Diencephalon (tissue), 1 donor: ENCODE results near the gene P4HTM. TPM values are rescaled to one million over a fixed set of nuclear protein-coding genes. Genes with fewer than 3 reads are reported as not detected.

ENCODE experiments used
- small RNA-seq: library from RNA; depleted of rRNA; stranded (forward); fragments of <200 nt; gene quantifications from one replicate; pipeline ENCODE3, GENCODE V24; 2014
- total RNA-seq: library from RNA; depleted of rRNA; stranded (reverse); fragments of >200 nt; gene quantifications from one replicate; pipeline ENCODE4 v1.2.3, GENCODE V29; 2014

The P4HTM gene
- 68.3 TPM for total RNA-seq

GRCh38 chr3:48989796-48990635 is at the start of gene P4HTM:
P4HTM (plus strand) TSS chr3:48990241; CDS start chr3:48990257, 16 bp downstream.

GRCh38 chr3:49007068-49007770 is 17.2 kb downstream of the P4HTM start, which contains the start of gene WDR6:
WDR6 (plus strand) TSS chr3:49007391; CDS start chr3:49007432, 41 bp downstream.

GRCh38 chr3:49017971-49018706 is 28.1 kb downstream of the P4HTM start, which contains the start of gene DALRD3:
DALRD3 (minus strand) TSS chr3:49018580; CDS start chr3:49018564, 16 bp downstream.

GRCh38 chr3:49021813-49022687 is 32.0 kb downstream of the P4HTM start, which contains the start of gene NDUFAF3:
NDUFAF3 (plus strand) TSS chr3:49022121; CDS start chr3:49022145, 24 bp downstream.

GRCh38 chr3:49028673-49029562 is 38.9 kb downstream of the P4HTM start, which contains the start of gene IMPDH2:
IMPDH2 (minus strand) TSS chr3:49029398; CDS start chr3:49029350, 48 bp downstream.

Small RNA genes lying within 50 kb of the gene (small RNA-seq; reads per million reads assigned to genes)
- gene MIR191, result 5,033 reads per million, percentile 100 among the genes with 10 or more reads in this experiment
- 75.0 reads per million, percentile 97 among the genes with 10 or more reads in this experiment for gene MIR425

Other genes with a start within 250 kb of the P4HTM start
- 38.8 TPM for gene PRKAR2A, start 142.4 kb upstream of the P4HTM start, total RNA-seq
- 10.6 TPM for gene SLC25A20, start 91.4 kb upstream of the P4HTM start, total RNA-seq
- gene ARIH2, start 71.4 kb upstream of the P4HTM start, total RNA-seq, result 70.6 TPM
- 116 TPM for gene WDR6, start 17.1 kb downstream of the P4HTM start, total RNA-seq
- gene DALRD3, start 28.3 kb downstream of the P4HTM start, total RNA-seq, result 41.5 TPM
- gene NDUFAF3, start 31.9 kb downstream of the P4HTM start, total RNA-seq, result 34.6 TPM
- 146 TPM for gene IMPDH2, start 39.2 kb downstream of the P4HTM start, total RNA-seq
- 99.4 TPM for gene QRICH1, start 103.8 kb downstream of the P4HTM start, total RNA-seq
- gene QARS1, start 114.5 kb downstream of the P4HTM start, total RNA-seq, result 168 TPM
- 41.1 TPM for gene USP19, start 130.6 kb downstream of the P4HTM start, total RNA-seq
- 78.2 TPM for gene LAMB2, start 142.8 kb downstream of the P4HTM start, total RNA-seq
- gene CCDC71, start 176.1 kb downstream of the P4HTM start, total RNA-seq, result 13.8 TPM
- gene KLHDC8B, start 181.4 kb downstream of the P4HTM start, total RNA-seq, result 22.1 TPM